ENCODE results near the gene HMGXB3.

GRCh38 chr5:150064681-150065220 lies 64.2 kb downstream of the HMGXB3 start:
- no peak for TF ChIP-seq CTCF (IDR thresholded peaks at IDR 0.05; ENCODE audit: low read length)
- TF ChIP-seq EZH2 (optimal IDR thresholded peaks at IDR 0.05; ENCODE audit: low read depth, low read length): no peak
- TF ChIP-seq EZH2phosphoT487 (IDR thresholded peaks at IDR 0.05; ENCODE audit: low read length): no peak

Data from MM.1S (cell line).